Glutamatergic neuron (in vitro differentiated cells): ENCODE data around the gene SIAH2. TPM values are rescaled to one million over a fixed set of nuclear protein-coding genes. Genes with fewer than 3 reads are reported as not detected.

ENCODE experiments used
- DNase-seq: peaks from one replicate; pipeline ENCODE4 v3.0.0; 2022
- H3K27ac Mint-ChIP-seq: one replicate; pipeline ENCODE4 v1.8.0; 2020; ENCODE audit warnings: mild to moderate bottlenecking, mixed read lengths, inconsistent platforms; ENCODE audit not compliant: unreplicated experiment
- H3K27me3 Mint-ChIP-seq: one replicate; pipeline ENCODE4 v1.8.0; 2020; ENCODE audit warnings: mild to moderate bottlenecking, moderate library complexity, mixed read lengths, inconsistent platforms; ENCODE audit not compliant: unreplicated experiment
- H3K36me3 Mint-ChIP-seq: one replicate; pipeline ENCODE4 v1.8.0; 2020; ENCODE audit warnings: mild to moderate bottlenecking, mixed read lengths, inconsistent platforms; ENCODE audit not compliant: unreplicated experiment
- H3K4me1 Mint-ChIP-seq: one replicate; pipeline ENCODE4 v1.8.0; 2020; ENCODE audit warnings: mild to moderate bottlenecking, low read depth, mixed read lengths, inconsistent platforms; ENCODE audit not compliant: unreplicated experiment
- H3K4me3 Mint-ChIP-seq: one replicate; pipeline ENCODE4 v1.8.0; 2020; ENCODE audit warnings: mild to moderate bottlenecking, mixed read lengths, inconsistent platforms; ENCODE audit not compliant: unreplicated experiment
- H3K9me3 Mint-ChIP-seq: one replicate; pipeline ENCODE4 v1.8.0; 2020; ENCODE audit warnings: mild to moderate bottlenecking, moderate library complexity, mixed read lengths, inconsistent platforms; ENCODE audit not compliant: unreplicated experiment
- total RNA-seq: library from RNA; stranded (reverse); fragmentation: NEBNext Ultra II Directional; extraction: Animal tissue kit (Norgen Biotek cat#: 25700); gene quantifications from one replicate; pipeline ENCODE4 v1.2.1, GENCODE V29; 2021; ENCODE audit not compliant: unreplicated experiment
- TF ChIP-seq, protein P1 (sequence below): fragments of 200-600 bp; sonication (generic); IDR thresholded peaks from one replicate; pipeline ENCODE4 v1.5.0; 2021; ENCODE audit not compliant: partially characterized antibody, unreplicated experiment

SIAH2 gene
- total RNA-seq, 1 donor from 2014 or later, result 9.6 TPM

DNA sequence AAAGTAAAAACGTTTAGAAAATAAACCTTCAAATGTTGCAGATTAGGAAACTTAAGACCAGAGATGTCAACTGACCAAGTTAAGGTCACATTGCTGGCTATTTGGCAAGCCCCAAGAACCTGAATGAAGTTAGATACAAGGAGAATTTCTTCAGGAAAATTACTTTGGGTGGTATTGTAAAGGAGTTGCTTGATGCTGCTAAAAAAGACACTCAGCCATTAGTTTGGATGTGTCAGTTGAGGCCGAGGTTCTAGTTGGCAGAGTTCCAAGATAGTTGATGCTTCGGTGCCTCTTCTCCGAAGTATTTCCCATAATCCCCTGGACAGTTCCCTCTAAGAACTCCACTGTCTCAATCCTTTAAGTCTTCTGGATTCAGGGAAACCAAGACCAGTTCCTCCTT is 24.3 kb downstream of the SIAH2 start:
- TF ChIP-seq, protein P1, sequence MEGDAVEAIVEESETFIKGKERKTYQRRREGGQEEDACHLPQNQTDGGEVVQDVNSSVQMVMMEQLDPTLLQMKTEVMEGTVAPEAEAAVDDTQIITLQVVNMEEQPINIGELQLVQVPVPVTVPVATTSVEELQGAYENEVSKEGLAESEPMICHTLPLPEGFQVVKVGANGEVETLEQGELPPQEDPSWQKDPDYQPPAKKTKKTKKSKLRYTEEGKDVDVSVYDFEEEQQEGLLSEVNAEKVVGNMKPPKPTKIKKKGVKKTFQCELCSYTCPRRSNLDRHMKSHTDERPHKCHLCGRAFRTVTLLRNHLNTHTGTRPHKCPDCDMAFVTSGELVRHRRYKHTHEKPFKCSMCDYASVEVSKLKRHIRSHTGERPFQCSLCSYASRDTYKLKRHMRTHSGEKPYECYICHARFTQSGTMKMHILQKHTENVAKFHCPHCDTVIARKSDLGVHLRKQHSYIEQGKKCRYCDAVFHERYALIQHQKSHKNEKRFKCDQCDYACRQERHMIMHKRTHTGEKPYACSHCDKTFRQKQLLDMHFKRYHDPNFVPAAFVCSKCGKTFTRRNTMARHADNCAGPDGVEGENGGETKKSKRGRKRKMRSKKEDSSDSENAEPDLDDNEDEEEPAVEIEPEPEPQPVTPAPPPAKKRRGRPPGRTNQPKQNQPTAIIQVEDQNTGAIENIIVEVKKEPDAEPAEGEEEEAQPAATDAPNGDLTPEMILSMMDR, result no peak
- peaks cover 3% of the 10 kb centered on the region for H3K4me1 Mint-ChIP-seq
- no peak overlapping the region for H3K4me3 Mint-ChIP-seq
- peaks cover 2% of the 10 kb centered on the region for H3K9me3 Mint-ChIP-seq
- no peaks in the 10 kb centered on the region for H3K36me3 Mint-ChIP-seq
- no peak overlapping the region for H3K27ac Mint-ChIP-seq
- DNase-seq, result no peak
- peaks cover 5% of the 10 kb centered on the region for H3K27me3 Mint-ChIP-seq

- H3K9me3 Mint-ChIP-seq, result peaks cover 2% of the 10 kb centered on the region
- H3K4me3 Mint-ChIP-seq, result no peak overlapping the region
- TF ChIP-seq, protein P1, result no peak
- peaks cover 6% of the 10 kb centered on the region for H3K4me1 Mint-ChIP-seq
- H3K27ac Mint-ChIP-seq, result no peak overlapping the region
- H3K27me3 Mint-ChIP-seq, result peaks cover 5% of the 10 kb centered on the region
- DNase-seq, result no peak
- no peaks in the 10 kb centered on the region for H3K36me3 Mint-ChIP-seq
Observed at GRCh38 chr3:150737874-150738679, 24.9 kb downstream of the SIAH2 start.

DNA sequence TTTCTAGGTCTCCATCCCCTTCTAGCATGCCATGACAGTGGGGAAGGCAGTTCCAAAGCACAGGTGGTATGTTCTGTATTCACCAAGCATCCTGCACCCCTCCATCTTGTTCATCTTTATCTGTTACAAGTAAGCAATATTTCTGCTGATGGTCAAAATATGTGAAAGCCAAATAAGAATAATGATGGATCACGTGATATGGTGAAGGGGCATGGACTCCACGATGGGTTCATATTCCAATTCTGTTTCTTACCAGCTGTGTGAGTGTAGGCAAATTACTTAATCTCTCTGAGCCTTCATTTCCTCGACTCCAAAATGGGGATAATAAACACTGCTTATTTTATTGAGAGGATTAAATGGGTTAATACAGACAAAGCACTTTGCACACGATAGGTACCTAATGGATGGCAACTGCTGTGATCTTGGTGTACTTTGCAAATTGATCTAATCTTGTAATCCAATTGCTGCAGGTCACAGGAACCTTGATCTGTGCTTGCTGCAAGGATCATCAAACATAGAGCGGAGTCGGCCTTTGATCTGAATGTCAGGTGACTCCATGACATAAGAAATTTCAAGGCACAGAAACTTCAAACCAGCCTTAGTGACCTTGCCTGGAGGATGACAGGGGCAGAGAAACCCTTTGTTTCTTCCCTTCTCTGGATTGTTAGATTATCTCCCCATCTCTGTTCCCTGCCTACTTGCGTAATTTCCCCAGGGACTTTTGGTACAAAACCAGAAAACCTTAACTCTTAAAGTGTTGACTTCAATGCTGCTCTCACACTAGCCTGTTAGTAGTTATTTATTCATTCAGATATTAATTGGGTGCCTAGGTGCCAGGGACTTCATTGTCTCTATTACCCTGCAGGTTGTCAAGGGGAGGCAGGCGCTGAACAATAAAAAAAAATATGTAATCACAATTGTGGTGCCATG is 25.8 kb downstream of the SIAH2 start:
- H3K4me1 Mint-ChIP-seq, result peaks cover 6% of the 10 kb centered on the region
- TF ChIP-seq, protein P1, result no peak

DNA sequence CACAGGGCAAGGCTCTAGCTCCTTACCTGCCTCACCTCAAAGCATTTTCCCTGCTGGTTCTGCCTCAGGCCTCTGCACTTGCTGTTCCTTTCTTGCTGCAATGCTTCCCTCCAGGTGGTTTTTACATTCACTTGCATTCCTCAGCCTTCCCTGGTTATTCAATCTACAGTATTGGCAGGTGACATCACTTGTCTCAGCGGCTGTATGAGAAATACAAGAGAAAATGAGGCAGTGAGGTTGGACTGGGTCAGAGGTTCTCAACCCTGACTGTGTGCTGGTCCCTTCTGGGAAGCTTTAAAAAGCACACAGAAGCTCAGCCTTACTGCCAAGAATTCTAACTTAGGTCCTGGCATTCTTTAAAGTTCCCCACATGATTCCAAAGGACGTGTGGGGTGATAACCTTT is 26.7 kb downstream of the SIAH2 start:
- Mint-ChIP-seq H3K27ac (no peak overlapping the region), H3K36me3 (no peaks in the 10 kb centered on the region), H3K9me3 (peaks cover 2% of the 10 kb centered on the region), H3K27me3 (peaks cover 5% of the 10 kb centered on the region), H3K4me1 (peaks cover 6% of the 10 kb centered on the region), H3K4me3 (no peak overlapping the region)
- no peak for DNase-seq
- TF ChIP-seq, protein P1, result no peak

More for the DNA sequence above, 25.8 kb downstream of the SIAH2 start:
- Mint-ChIP-seq H3K4me3 (peak overlapping the region; percentile 24), H3K9me3 (peaks cover 2% of the 10 kb centered on the region), H3K36me3 (no peaks in the 10 kb centered on the region), H3K27me3 (peaks cover 5% of the 10 kb centered on the region), H3K27ac (no peak overlapping the region)
- no peak for DNase-seq
